Liver (tissue), 2 donors: ENCODE measurements around the gene IKZF4.
"Not testable (repeated sequence)": the region's sequence is repeated elsewhere in the genome, so short reads cannot be mapped to it uniquely, and the experiment has no call there.

Experiments
- MAX ChIP-seq: IDR thresholded peaks from 2 replicates; pipeline ENCODE4 v1.6.1; 2016; ENCODE audit warnings: antibody characterized with exemption
- TF ChIP-seq, protein P1 (sequence below): fragments of 150-350 bp; IDR thresholded peaks from 2 replicates; pipeline ENCODE4 v1.5.1; 2017; ENCODE audit warnings: improper control_type of control experiment, low read depth, low read length; ENCODE audit not compliant: missing input control
- donor health status: healthy.

GRCh38 chr12:56042430-56042813 lies 21.6 kb downstream of the IKZF4 start:
- TF ChIP-seq, protein P1, sequence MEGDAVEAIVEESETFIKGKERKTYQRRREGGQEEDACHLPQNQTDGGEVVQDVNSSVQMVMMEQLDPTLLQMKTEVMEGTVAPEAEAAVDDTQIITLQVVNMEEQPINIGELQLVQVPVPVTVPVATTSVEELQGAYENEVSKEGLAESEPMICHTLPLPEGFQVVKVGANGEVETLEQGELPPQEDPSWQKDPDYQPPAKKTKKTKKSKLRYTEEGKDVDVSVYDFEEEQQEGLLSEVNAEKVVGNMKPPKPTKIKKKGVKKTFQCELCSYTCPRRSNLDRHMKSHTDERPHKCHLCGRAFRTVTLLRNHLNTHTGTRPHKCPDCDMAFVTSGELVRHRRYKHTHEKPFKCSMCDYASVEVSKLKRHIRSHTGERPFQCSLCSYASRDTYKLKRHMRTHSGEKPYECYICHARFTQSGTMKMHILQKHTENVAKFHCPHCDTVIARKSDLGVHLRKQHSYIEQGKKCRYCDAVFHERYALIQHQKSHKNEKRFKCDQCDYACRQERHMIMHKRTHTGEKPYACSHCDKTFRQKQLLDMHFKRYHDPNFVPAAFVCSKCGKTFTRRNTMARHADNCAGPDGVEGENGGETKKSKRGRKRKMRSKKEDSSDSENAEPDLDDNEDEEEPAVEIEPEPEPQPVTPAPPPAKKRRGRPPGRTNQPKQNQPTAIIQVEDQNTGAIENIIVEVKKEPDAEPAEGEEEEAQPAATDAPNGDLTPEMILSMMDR = not testable (repeated sequence)
- not testable (repeated sequence) for TF ChIP-seq MAX
